GM12878 (cell line): ENCODE measurements around the gene LBHD1. TPM values are rescaled to one million over a fixed set of nuclear protein-coding genes. Genes with fewer than 3 reads are reported as not detected.

Source experiments
- ATAC-seq: fragments of 200-7000 bp; cut with Tn5 transposase; 3 replicates; pipeline ENCODE4 v1.9.1; 2020; ENCODE audit warnings: mild to moderate bottlenecking, moderate library complexity
- BruUV-seq: library from RNA; stranded (reverse); fragments of 400-500 nt; replicated peaks from 2 replicates; lab custom pipeline; 2021; lab: Mats Ljungman, UMichigan
- CTCF ChIA-PET: fragments of 300-600 bp; sonication (Branson Sonifier 250); formaldehyde crosslinking; extraction: SDS; loops from one replicate; lab custom pipeline; 2021; ENCODE audit warnings: inconsistent platforms; lab: Yijun Ruan, JAX
- POLR2A ChIA-PET: fragments of 350-600 bp; formaldehyde crosslinking; extraction: SDS; loops from one replicate; lab custom pipeline; 2021; ENCODE audit warnings: inconsistent platforms; lab: Charles Lee
- RAD21 ChIA-PET: fragments of 300-600 bp; sonication (Branson Sonifier 250); formaldehyde crosslinking; loops from one replicate; lab custom pipeline; 2023; ENCODE audit warnings: antibody characterized with exemption; ENCODE audit not compliant: unreplicated experiment; lab: Charles Lee
- SMC1A ChIA-PET: fragments of 300-600 bp; sonication (Branson Sonifier 250); formaldehyde crosslinking; loops from one replicate; lab custom pipeline; 2023; ENCODE audit not compliant: unreplicated experiment, uncharacterized antibody; lab: Charles Lee
- DNase-seq: peaks from one replicate; pipeline ENCODE4 v3.0.0-alpha.2; 2011; ENCODE audit warnings: low read depth, low spot score
- FAIRE-seq: peaks from 3 replicates; lab custom pipeline; 2011; peaks lifted over from hg19 to GRCh38; lab: Jason Lieb, UNC
- H2AFZ ChIP-seq: 2 replicates; pipeline ENCODE4 v1.6.0; 2011; ENCODE audit warnings: low read depth, low read length, control low read depth; ENCODE audit not compliant: control insufficient read depth
- H3K27ac ChIP-seq: 2 replicates; pipeline ENCODE4 v1.5.1; 2011; ENCODE audit warnings: control low read depth; ENCODE audit not compliant: control insufficient read depth, insufficient read depth
- H3K27me3 ChIP-seq, 2 experiments: replicated peaks in 1 of 2; 2 replicates each; pipeline versions ENCODE4 v1.6.0 to v1.6.1; 2011; ENCODE audit warnings: low read length in 1 of 2; ENCODE audit not compliant: control insufficient read depth in 2 of 2, insufficient read depth in 2 of 2
- H3K36me3 ChIP-seq, 2 experiments: 2 replicates each; pipeline ENCODE4 v1.5.1; 2011; ENCODE audit warnings: low read length in 1 of 2; ENCODE audit not compliant: control insufficient read depth in 2 of 2, insufficient read depth in 2 of 2
- H3K4me1 ChIP-seq: 2 replicates; pipeline ENCODE4 v1.6.1; 2011; ENCODE audit warnings: mild to moderate bottlenecking, low read length, moderate library complexity, mixed read lengths; ENCODE audit not compliant: control insufficient read depth, insufficient read depth
- H3K4me2 ChIP-seq: 2 replicates; pipeline ENCODE4 v1.6.0; 2011; ENCODE audit warnings: control low read depth; ENCODE audit not compliant: control insufficient read depth, insufficient read depth
- H3K4me3 ChIP-seq: fragments of 200-600 bp; sonication (generic); 2 replicates; pipeline ENCODE4 v1.5.1; 2016
- H3K79me2 ChIP-seq: 2 replicates; pipeline ENCODE4 v1.6.0; 2011; ENCODE audit warnings: low read length; ENCODE audit not compliant: control insufficient read depth, insufficient read depth
- H3K9ac ChIP-seq: 2 replicates; pipeline ENCODE4 v1.8.0; 2011; ENCODE audit warnings: low read length, control low read depth, mixed read lengths; ENCODE audit not compliant: control insufficient read depth, insufficient read depth
- H3K9me3 ChIP-seq: replicated peaks from 3 replicates; pipeline ENCODE4 v1.5.1; 2011; ENCODE audit warnings: mild to moderate bottlenecking, low read length; ENCODE audit not compliant: control insufficient read depth, insufficient read depth
- H4K20me1 ChIP-seq: 2 replicates; pipeline ENCODE4 v1.6.0; 2011; ENCODE audit not compliant: control insufficient read depth, insufficient read depth
- CEBPB ChIP-seq, 2 experiments: fragments of 150-350 bp in 1 of 2; IDR thresholded peaks; 2 replicates each; pipeline ENCODE4 v1.6.1; 2012 to 2014; ENCODE audit warnings: low read depth in 2 of 2, low read length in 2 of 2, borderline replicate concordance in 1 of 2, inconsistent platforms in 1 of 2
- ETV6 ChIP-seq, 2 experiments: fragments of 450-650 bp in 1 of 2; IDR thresholded peaks in 1 of 2; conservative IDR thresholded peaks in 1 of 2; 2 replicates each; pipeline ENCODE4 v1.6.1; 2014; ENCODE audit warnings: antibody characterized with exemption in 1 of 2, borderline replicate concordance in 1 of 2, low read depth in 1 of 2, mild to moderate bottlenecking in 1 of 2, moderate library complexity in 1 of 2
- IKZF1 ChIP-seq: fragments of 450-650 bp; conservative IDR thresholded peaks from 2 replicates; pipeline ENCODE4 v1.6.1; 2017; ENCODE audit warnings: antibody characterized with exemption, mild to moderate bottlenecking
- IRF4 ChIP-seq: IDR thresholded peaks from 2 replicates; pipeline ENCODE4 v1.6.1; 2011; ENCODE audit warnings: low read depth, low read length
- SMC3 ChIP-seq: IDR thresholded peaks from 2 replicates; pipeline ENCODE4 v1.6.1; 2011; ENCODE audit warnings: low read length, improper control_type of control experiment, borderline replicate concordance
- SPI1 ChIP-seq: IDR thresholded peaks from 2 replicates; pipeline ENCODE4 v1.6.1; 2011; ENCODE audit warnings: low read depth, mild to moderate bottlenecking, low read length, moderate library complexity, borderline replicate concordance; ENCODE audit not compliant: insufficient read depth
- ZBED1 ChIP-seq: IDR thresholded peaks from 2 replicates; pipeline ENCODE4 v1.6.1; 2016; ENCODE audit warnings: borderline replicate concordance
- ZSCAN29 ChIP-seq: fragments of 450-650 bp; IDR thresholded peaks from 2 replicates; pipeline ENCODE4 v1.6.1; 2017; ENCODE audit warnings: mild to moderate bottlenecking, moderate library complexity
- ZZZ3 ChIP-seq: IDR thresholded peaks from 2 replicates; pipeline ENCODE4 v1.6.1; 2011; ENCODE audit warnings: low read depth; ENCODE audit not compliant: control insufficient read depth, insufficient read length
- WGBS: methylation state at CpG from one replicate; pipeline ENCODE4 v1.1.6; 2016; ENCODE audit warnings: low lambda C conversion rate; ENCODE audit not compliant: insufficient replicate concordance, insufficient coverage; ENCODE audit errors: missing lambda C conversion rate; 5-methylcytosine and 5-hydroxymethylcytosine counted together
- in situ Hi-C: fragments of 300-500 bp; cut with MboI; formaldehyde crosslinking; loops from 9 replicates; pipeline ENCODE4 v1.14.3; 2018; ENCODE audit warnings: mixed read lengths
- intact Hi-C: fragments of 100-400 bp; cut with micrococcal nuclease; formaldehyde crosslinking; loops from one replicate; pipeline ENCODE4 v1.14.2; 2022; ENCODE audit not compliant: unreplicated experiment
- polyA plus RNA-seq, 11 experiments: library from polyadenylated mRNA; depleted of rRNA in 4 of 11; unstranded in 6 of 11; stranded (reverse) in 5 of 11; fragments of >200 nt; fragmentation: Nextera tagmentation in 4 of 11; fragmentation: Illumina TruSeq in 1 of 11; extraction: Ambion mirVana in 4 of 11; extraction: Trizol in 1 of 11; gene quantifications; 1 replicate in 1 of 11; 2 replicates in 10 of 11; pipeline versions ENCODE4 v1.2.1 to v1.2.3, GENCODE V29; 2011 to 2016; ENCODE audit warnings: inconsistent platforms in 2 of 11, missing spikeins in 2 of 11, low read depth in 1 of 11
- total RNA-seq, 4 experiments: library from RNA; depleted of rRNA in 3 of 4; stranded (reverse); fragments of >200 nt in 3 of 4; fragmentation: Illumina TruSeq in 1 of 4; extraction: Trizol in 1 of 4; gene quantifications; 2 replicates each; pipeline versions ENCODE4 v1.2.1 to v1.2.3, GENCODE V29; 2013 to 2021
- TF ChIP-seq, protein P1 (sequence below): fragments of 450-650 bp; IDR thresholded peaks from 2 replicates; pipeline ENCODE4 v1.6.1; 2017; ENCODE audit warnings: mild to moderate bottlenecking
- TF ChIP-seq, protein P2 (sequence below): fragments of 450-650 bp; IDR thresholded peaks from 2 replicates; pipeline ENCODE4 v1.6.1; 2016; ENCODE audit warnings: mild to moderate bottlenecking
- TF ChIP-seq, protein P3 (sequence below): fragments of 450-650 bp; IDR thresholded peaks from 2 replicates; pipeline ENCODE4 v1.6.1; 2017; ENCODE audit warnings: low read depth, mild to moderate bottlenecking, moderate library complexity

The LBHD1 gene
- total and polyA plus RNA-seq, 10 of the 15 experiments (the other 5 are each of a cell fraction or from before 2014, with no cell fraction given), result 0.79 to 12.0 (median 7.6) TPM

DNA sequence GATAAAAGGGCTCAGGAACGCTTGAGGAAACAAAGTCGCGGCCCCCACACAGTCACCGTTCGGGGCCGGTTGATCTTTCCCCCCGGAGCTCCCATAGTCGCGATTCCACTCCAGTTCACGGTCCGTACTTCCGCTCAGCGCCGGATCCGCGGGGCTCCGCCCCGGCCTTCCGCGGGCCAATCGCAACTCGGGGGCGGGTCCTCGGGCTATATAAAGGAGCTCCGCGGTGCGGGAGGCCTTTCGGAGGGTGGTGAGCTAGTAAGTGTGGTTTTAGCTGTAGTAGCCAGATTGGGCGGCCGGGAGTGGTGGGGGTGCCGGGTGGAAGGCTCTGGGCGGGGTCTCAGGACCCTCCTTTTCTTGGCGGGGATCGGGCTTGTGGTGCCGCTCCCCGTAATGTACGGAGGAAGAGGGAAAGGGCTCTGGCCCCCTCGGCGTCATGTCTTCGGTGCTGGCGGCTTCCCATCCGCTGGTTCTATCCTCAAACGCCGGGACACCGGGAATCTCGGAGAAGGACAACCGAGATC, 6.9 kb downstream of the LBHD1 start, which contains the start of the genes C11orf98 and CSKMT (continued):
- TF ChIP-seq, protein P1, sequence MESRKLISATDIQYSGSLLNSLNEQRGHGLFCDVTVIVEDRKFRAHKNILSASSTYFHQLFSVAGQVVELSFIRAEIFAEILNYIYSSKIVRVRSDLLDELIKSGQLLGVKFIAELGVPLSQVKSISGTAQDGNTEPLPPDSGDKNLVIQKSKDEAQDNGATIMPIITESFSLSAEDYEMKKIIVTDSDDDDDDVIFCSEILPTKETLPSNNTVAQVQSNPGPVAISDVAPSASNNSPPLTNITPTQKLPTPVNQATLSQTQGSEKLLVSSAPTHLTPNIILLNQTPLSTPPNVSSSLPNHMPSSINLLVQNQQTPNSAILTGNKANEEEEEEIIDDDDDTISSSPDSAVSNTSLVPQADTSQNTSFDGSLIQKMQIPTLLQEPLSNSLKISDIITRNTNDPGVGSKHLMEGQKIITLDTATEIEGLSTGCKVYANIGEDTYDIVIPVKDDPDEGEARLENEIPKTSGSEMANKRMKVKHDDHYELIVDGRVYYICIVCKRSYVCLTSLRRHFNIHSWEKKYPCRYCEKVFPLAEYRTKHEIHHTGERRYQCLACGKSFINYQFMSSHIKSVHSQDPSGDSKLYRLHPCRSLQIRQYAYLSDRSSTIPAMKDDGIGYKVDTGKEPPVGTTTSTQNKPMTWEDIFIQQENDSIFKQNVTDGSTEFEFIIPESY, result 0 out of 2 replicates have a peak, but pooled peaks have one; percentile 10
- no peak for TF ChIP-seq SMC3
- peak; percentile 50; the same call in 1 of the 2 replicates for TF ChIP-seq SPI1
- peak; percentile 99 for TF ChIP-seq ZBED1
- TF ChIP-seq ZZZ3, result no peak
- TF ChIP-seq CEBPB (IDR thresholded peaks at IDR 0.05; ENCODE audit: borderline replicate concordance in 1 of 2, low read depth in 2 of 2, low read length in 2 of 2), result no peak

DNA sequence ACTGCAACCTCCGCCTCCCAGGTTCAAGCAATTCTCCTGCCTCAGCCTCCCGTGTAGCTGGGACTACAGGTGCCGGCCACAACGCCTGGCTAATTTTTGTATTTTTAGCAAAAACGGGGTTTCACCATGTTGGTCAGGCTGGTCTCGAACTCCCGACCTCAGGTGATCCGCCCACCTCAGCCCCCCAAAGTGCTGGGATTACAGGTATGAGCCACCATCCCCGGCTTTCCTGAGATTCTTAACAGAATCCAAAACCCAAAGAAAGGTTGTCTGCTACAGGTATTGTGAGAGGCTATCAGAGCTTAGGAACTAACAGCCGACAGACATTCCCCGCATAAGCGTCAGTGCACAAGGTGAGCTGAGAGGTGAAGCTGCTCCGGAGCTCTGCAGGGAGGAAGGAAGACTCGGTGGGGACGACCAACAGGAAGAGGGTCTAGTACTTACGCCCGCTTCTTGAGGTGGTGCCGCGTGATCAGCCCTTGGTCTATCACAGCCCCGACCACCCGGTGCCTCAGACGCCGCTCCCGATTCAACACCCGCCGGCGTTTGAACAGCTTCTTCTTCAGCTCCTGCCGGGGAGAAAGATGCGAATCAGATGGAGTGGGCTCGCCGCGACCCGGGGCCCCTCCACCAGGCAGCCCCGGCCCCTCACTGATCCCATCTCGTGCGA, 7.5 kb downstream of the LBHD1 start:
- peaks cover 46% of the 10 kb centered on the region for H3K79me2 ChIP-seq
- BruUV-seq, result TSS peak; percentile 77
- peak overlapping the region; percentile 96 for H3K9ac ChIP-seq
- no peaks in the 10 kb centered on the region for H3K9me3 ChIP-seq
- FAIRE-seq (peak; percentile 54), ATAC-seq (peak; percentile 67), DNase-seq (no peak)
- no peaks in the 10 kb centered on the region for H3K27me3 ChIP-seq
- peak overlapping the region; percentile 95 for H3K27ac ChIP-seq
- no peaks in the 10 kb centered on the region for H4K20me1 ChIP-seq
- CTCF ChIA-PET, result interaction anchor here (0.6 to 2.1 kb wide), 19 partner anchors 9 to 773 kb away, joined by 3 to 11 read pairs (median 4); partner anchors contain the start of genes B3GAT3, GANAB, HNRNPUL2 and INTS5
- intact Hi-C loops (loop anchor here (1.0 kb wide), 1 partner anchor 11 kb away; the partner anchor contains the start of gene INTS5), in situ Hi-C loops (no loop called here)
- H3K4me1 ChIP-seq, result peaks cover 7% of the 10 kb centered on the region
- H2AFZ ChIP-seq, result peak overlapping the region; percentile 91
- H3K36me3 ChIP-seq, result peaks cover 5 to 12% of the 10 kb centered on the region in 2 experiments
- POLR2A ChIA-PET, result interaction anchor here (0.6 to 16.2 kb wide), 35 partner anchors 13 to 541 kb away, joined by 3 to 295 read pairs (median 5); partner anchors contain the start of genes B3GAT3, EEF1G, GANAB and HNRNPUL2
- H3K4me2 ChIP-seq, result peak overlapping the region; percentile 71
- under 1% methylated on average over 36 of the region's 36 CpGs for WGBS
- peak overlapping the region; percentile 95 for H3K4me3 ChIP-seq
- RAD21 ChIA-PET, result interaction anchor here (0.8 to 2.7 kb wide), 31 partner anchors 9 to 240 kb away, joined by 3 to 26 read pairs (median 5); partner anchors contain the start of genes B3GAT3, EEF1G, GANAB and HNRNPUL2
- SMC1A ChIA-PET, result interaction anchor here (0.6 to 3.4 kb wide), 25 partner anchors 8 to 197 kb away, joined by 3 to 41 read pairs (median 4); partner anchors contain the start of genes B3GAT3, GANAB, HNRNPUL2 and INTS5
- TF ChIP-seq, protein P2, sequence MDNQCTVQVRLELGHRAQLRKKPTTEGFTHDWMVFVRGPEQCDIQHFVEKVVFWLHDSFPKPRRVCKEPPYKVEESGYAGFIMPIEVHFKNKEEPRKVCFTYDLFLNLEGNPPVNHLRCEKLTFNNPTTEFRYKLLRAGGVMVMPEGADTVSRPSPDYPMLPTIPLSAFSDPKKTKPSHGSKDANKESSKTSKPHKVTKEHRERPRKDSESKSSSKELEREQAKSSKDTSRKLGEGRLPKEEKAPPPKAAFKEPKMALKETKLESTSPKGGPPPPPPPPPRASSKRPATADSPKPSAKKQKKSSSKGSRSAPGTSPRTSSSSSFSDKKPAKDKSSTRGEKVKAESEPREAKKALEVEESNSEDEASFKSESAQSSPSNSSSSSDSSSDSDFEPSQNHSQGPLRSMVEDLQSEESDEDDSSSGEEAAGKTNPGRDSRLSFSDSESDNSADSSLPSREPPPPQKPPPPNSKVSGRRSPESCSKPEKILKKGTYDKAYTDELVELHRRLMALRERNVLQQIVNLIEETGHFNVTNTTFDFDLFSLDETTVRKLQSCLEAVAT, result 0 out of 2 replicates have a peak, but pooled peaks have one; percentile 23
- 0 out of 2 replicates have a peak, but pooled peaks have one; percentile 22 for TF ChIP-seq IKZF1
- no peak for TF ChIP-seq IRF4
- TF ChIP-seq, protein P3, sequence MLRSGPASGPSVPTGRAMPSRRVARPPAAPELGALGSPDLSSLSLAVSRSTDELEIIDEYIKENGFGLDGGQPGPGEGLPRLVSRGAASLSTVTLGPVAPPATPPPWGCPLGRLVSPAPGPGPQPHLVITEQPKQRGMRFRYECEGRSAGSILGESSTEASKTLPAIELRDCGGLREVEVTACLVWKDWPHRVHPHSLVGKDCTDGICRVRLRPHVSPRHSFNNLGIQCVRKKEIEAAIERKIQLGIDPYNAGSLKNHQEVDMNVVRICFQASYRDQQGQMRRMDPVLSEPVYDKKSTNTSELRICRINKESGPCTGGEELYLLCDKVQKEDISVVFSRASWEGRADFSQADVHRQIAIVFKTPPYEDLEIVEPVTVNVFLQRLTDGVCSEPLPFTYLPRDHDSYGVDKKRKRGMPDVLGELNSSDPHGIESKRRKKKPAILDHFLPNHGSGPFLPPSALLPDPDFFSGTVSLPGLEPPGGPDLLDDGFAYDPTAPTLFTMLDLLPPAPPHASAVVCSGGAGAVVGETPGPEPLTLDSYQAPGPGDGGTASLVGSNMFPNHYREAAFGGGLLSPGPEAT, result peak; percentile 69
- peak; percentile 82 for TF ChIP-seq ZSCAN29
- TF ChIP-seq ETV6 (conservative IDR thresholded peaks at IDR 0.05 in 1 of 2, IDR thresholded peaks at IDR 0.05 in 1 of 2; ENCODE audit: borderline replicate concordance in 1 of 2, low read depth in 1 of 2), result no peak
